SK-N-SH (cell line): ENCODE data around the gene ZNF366. TPM values are rescaled to one million over a fixed set of nuclear protein-coding genes. Genes with fewer than 3 reads are reported as not detected.

ENCODE experiments used
- CTCF ChIA-PET: fragments of 300-600, 350-600 bp; formaldehyde crosslinking; extraction: SDS; loops from one replicate; lab custom pipeline; 2021; lab: Yijun Ruan, JAX
- POLR2A ChIA-PET: fragments of 350-600 bp; sonication (Branson Sonifier 250); formaldehyde crosslinking; extraction: SDS; loops from one replicate; lab custom pipeline; 2020; ENCODE audit warnings: antibody characterized with exemption, inconsistent platforms; lab: Yijun Ruan, JAX
- DNase-seq: peaks from one replicate; pipeline ENCODE4 v3.0.0; 2012
- H2AFZ ChIP-seq: fragments of 200-600 bp; sonication (generic); 2 replicates; pipeline ENCODE4 v1.8.1; 2016; ENCODE audit warnings: antibody characterized with exemption, mild to moderate bottlenecking, low read depth
- H3F3A ChIP-seq: fragments of 200-600 bp; sonication (generic); replicated peaks from 2 replicates; pipeline ENCODE3; 2016; ENCODE audit warnings: antibody characterized with exemption, mild to moderate bottlenecking; ENCODE audit not compliant: insufficient read depth
- H3K27ac ChIP-seq, 2 experiments: fragments of 200-500 bp in 1 of 2; fragments of 200-600 bp in 1 of 2; sonication (Bioruptor generic) in 1 of 2; sonication (generic), shearing (Covaris generic) in 1 of 2; 2 replicates each; pipeline versions ENCODE4 v1.5.1 to v1.6.1; 2014 to 2016; ENCODE audit warnings: low read depth in 2 of 2, inconsistent platforms in 1 of 2, low read length in 1 of 2, mild to moderate bottlenecking in 1 of 2, mixed read lengths in 1 of 2
- H3K27me3 ChIP-seq: fragments of 200-600 bp; sonication (generic), shearing (Covaris generic); 2 replicates; pipeline ENCODE4 v1.6.1; 2016; ENCODE audit warnings: mixed run types; ENCODE audit not compliant: insufficient read depth
- H3K36me3 ChIP-seq, 2 experiments: fragments of 200-500 bp in 1 of 2; fragments of 200-600 bp in 1 of 2; sonication (Bioruptor generic) in 1 of 2; sonication (generic) in 1 of 2; replicated peaks in 1 of 2; 2 replicates each; pipeline versions ENCODE3 to v1.5.1; 2014 to 2016; ENCODE audit warnings: low read length in 1 of 2, mild to moderate bottlenecking in 1 of 2; ENCODE audit not compliant: insufficient read depth in 2 of 2, control insufficient read depth in 1 of 2
- H3K4me1 ChIP-seq, 2 experiments: fragments of 200-500 bp in 1 of 2; fragments of 200-600 bp in 1 of 2; sonication (Bioruptor generic) in 1 of 2; sonication (generic), shearing (Covaris generic) in 1 of 2; 2 replicates each; pipeline versions ENCODE4 v1.5.1 to v1.6.1; 2014 to 2016; ENCODE audit warnings: low read depth in 1 of 2, low read length in 1 of 2, mixed run types in 1 of 2; ENCODE audit not compliant: insufficient read depth in 2 of 2, control insufficient read depth in 1 of 2
- H3K4me2 ChIP-seq: fragments of 200-600 bp; sonication (generic), shearing (Covaris generic); 2 replicates; pipeline ENCODE4 v1.6.1; 2017; ENCODE audit warnings: mixed run types
- H3K4me3 ChIP-seq, 2 experiments: fragments of 200-500 bp in 1 of 2; fragments of 200-600 bp in 1 of 2; sonication (Bioruptor generic) in 1 of 2; sonication (generic), shearing (Covaris generic) in 1 of 2; 2 replicates each; pipeline versions ENCODE4 v1.5.1 to v1.8.1; 2014 to 2016; ENCODE audit warnings: low read depth in 2 of 2, inconsistent platforms in 1 of 2, low read length in 1 of 2, mild to moderate bottlenecking in 1 of 2, mixed read lengths in 1 of 2, moderate library complexity in 1 of 2
- H3K79me2 ChIP-seq: fragments of 200-600 bp; sonication (generic); 2 replicates; pipeline ENCODE4 v1.8.1; 2017; ENCODE audit warnings: mild to moderate bottlenecking; ENCODE audit not compliant: insufficient read depth
- H3K9ac ChIP-seq: fragments of 200-600 bp; sonication (generic); 2 replicates; pipeline ENCODE4 v1.6.1; 2017; ENCODE audit warnings: mixed run types
- H3K9me2 ChIP-seq: fragments of 200-600 bp; sonication (generic); 2 replicates; pipeline ENCODE4 v1.6.1; 2017; ENCODE audit warnings: mixed run types
- H3K9me3 ChIP-seq: fragments of 200-600 bp; sonication (generic); 2 replicates; pipeline ENCODE4 v1.6.1; 2017; ENCODE audit warnings: mixed run types, mild to moderate bottlenecking, moderate library complexity
- H4K20me1 ChIP-seq: fragments of 200-600 bp; sonication (generic); 2 replicates; pipeline ENCODE4 v1.6.1; 2017; ENCODE audit warnings: mild to moderate bottlenecking, mixed run types; ENCODE audit not compliant: insufficient read depth
- ELF1 ChIP-seq: IDR thresholded peaks from 2 replicates; pipeline ENCODE4 v1.4.0; 2012
- EP300 ChIP-seq, 2 experiments: IDR thresholded peaks; 2 replicates each; pipeline versions ENCODE4 v1.4.0 to v1.6.1; 2012; ENCODE audit warnings: borderline replicate concordance in 1 of 2, low read depth in 1 of 2, low read length in 1 of 2
- EZH2phosphoT487 ChIP-seq: fragments of 200-600 bp; sonication (generic); IDR thresholded peaks from 2 replicates; pipeline ENCODE4 v1.6.1; 2017; ENCODE audit warnings: low read depth, mixed run types, mild to moderate bottlenecking, antibody characterized with exemption, moderate library complexity, borderline replicate concordance
- FOSL2 ChIP-seq: IDR thresholded peaks from 2 replicates; pipeline ENCODE4 v1.4.0; 2012; ENCODE audit warnings: low read depth, mild to moderate bottlenecking, moderate library complexity, borderline replicate concordance
- GATA2 ChIP-seq: sonication (generic); formaldehyde crosslinking; IDR thresholded peaks from 2 replicates; pipeline ENCODE4 v1.5.0; 2020; ENCODE audit warnings: mild to moderate bottlenecking, missing genetic modification reagents
- MXI1 ChIP-seq: IDR thresholded peaks from 2 replicates; pipeline ENCODE4 v1.6.1; 2012; ENCODE audit warnings: mild to moderate bottlenecking, low read depth, low read length, improper control_type of control experiment
- NFIC ChIP-seq: IDR thresholded peaks from 2 replicates; pipeline ENCODE4 v1.4.0; 2012; ENCODE audit warnings: borderline replicate concordance
- POLR2AphosphoS5 ChIP-seq: IDR thresholded peaks from 2 replicates; pipeline ENCODE4 v1.6.1; 2012; ENCODE audit warnings: low read depth, low read length
- RAD21 ChIP-seq: IDR thresholded peaks from 2 replicates; pipeline ENCODE4 v1.6.1; 2012; ENCODE audit warnings: mild to moderate bottlenecking, low read length
- RXRA ChIP-seq: IDR thresholded peaks from 2 replicates; pipeline ENCODE4 v1.4.0; 2012; ENCODE audit warnings: low read depth, mild to moderate bottlenecking, borderline replicate concordance
- SIN3A ChIP-seq: IDR thresholded peaks from 2 replicates; pipeline ENCODE4 v1.6.1; 2012; ENCODE audit warnings: low read depth, mild to moderate bottlenecking, low read length, moderate library complexity, borderline replicate concordance
- TCF12 ChIP-seq: IDR thresholded peaks from 2 replicates; pipeline ENCODE4 v1.4.0; 2012
- YY1 ChIP-seq: IDR thresholded peaks from 2 replicates; pipeline ENCODE4 v1.4.0; 2012; ENCODE audit warnings: low read depth, mild to moderate bottlenecking
- WGBS: methylation state at CpG from one replicate; pipeline ENCODE4 v1.1.6; 2017; ENCODE audit warnings: low lambda C conversion rate; 5-methylcytosine and 5-hydroxymethylcytosine counted together
- polyA plus RNA-seq, 3 experiments: library from polyadenylated mRNA; depleted of rRNA; stranded (reverse); fragments of >200 nt; gene quantifications; 2 replicates each; pipeline ENCODE4 v1.2.3, GENCODE V29; 2012
- TF ChIP-seq, protein P1 (sequence below): IDR thresholded peaks from 2 replicates; pipeline ENCODE4 v1.6.1; 2012; ENCODE audit warnings: mild to moderate bottlenecking, low read depth, low read length, moderate library complexity
- TF ChIP-seq, protein P2 (sequence below): IDR thresholded peaks from 2 replicates; pipeline ENCODE4 v1.4.0; 2012; ENCODE audit warnings: low read depth
- TF ChIP-seq, protein P3 (sequence below): IDR thresholded peaks from 2 replicates; pipeline ENCODE4 v1.4.0; 2012; ENCODE audit warnings: low read depth, borderline replicate concordance

ZNF366 gene
- polyA plus RNA-seq, 1 of the 3 experiments (the other 2 are of a cell fraction) = not detected

DNA sequence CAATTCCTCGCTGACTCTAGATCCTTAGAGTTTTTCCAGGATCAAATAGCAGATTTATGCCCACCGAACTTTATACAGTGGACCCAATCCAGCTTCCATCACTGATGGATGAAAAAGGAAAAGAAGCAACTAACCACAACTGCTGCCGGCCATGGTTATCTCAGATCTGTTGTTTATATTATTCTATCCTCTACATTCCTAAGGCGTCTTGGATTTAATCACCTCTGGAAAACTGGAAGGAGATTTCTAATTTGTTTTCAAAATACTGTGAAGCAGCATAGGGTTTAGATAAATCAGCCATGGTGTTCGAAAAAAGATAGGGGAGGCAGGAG lies 663 bp upstream of the ZNF366 start (continued):
- TF ChIP-seq, protein P1, sequence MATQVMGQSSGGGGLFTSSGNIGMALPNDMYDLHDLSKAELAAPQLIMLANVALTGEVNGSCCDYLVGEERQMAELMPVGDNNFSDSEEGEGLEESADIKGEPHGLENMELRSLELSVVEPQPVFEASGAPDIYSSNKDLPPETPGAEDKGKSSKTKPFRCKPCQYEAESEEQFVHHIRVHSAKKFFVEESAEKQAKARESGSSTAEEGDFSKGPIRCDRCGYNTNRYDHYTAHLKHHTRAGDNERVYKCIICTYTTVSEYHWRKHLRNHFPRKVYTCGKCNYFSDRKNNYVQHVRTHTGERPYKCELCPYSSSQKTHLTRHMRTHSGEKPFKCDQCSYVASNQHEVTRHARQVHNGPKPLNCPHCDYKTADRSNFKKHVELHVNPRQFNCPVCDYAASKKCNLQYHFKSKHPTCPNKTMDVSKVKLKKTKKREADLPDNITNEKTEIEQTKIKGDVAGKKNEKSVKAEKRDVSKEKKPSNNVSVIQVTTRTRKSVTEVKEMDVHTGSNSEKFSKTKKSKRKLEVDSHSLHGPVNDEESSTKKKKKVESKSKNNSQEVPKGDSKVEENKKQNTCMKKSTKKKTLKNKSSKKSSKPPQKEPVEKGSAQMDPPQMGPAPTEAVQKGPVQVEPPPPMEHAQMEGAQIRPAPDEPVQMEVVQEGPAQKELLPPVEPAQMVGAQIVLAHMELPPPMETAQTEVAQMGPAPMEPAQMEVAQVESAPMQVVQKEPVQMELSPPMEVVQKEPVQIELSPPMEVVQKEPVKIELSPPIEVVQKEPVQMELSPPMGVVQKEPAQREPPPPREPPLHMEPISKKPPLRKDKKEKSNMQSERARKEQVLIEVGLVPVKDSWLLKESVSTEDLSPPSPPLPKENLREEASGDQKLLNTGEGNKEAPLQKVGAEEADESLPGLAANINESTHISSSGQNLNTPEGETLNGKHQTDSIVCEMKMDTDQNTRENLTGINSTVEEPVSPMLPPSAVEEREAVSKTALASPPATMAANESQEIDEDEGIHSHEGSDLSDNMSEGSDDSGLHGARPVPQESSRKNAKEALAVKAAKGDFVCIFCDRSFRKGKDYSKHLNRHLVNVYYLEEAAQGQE = no peak
- no peak for TF ChIP-seq MXI1
- TF ChIP-seq SIN3A = no peak
- TF ChIP-seq GATA2 (CRISPR knock-in tag) = no peak
- TF ChIP-seq, protein P2, sequence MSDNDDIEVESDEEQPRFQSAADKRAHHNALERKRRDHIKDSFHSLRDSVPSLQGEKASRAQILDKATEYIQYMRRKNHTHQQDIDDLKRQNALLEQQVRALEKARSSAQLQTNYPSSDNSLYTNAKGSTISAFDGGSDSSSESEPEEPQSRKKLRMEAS = no peak
- no peak for TF ChIP-seq RXRA
- no peak for TF ChIP-seq ELF1
- TF ChIP-seq EZH2phosphoT487 = no peak
- no peak for TF ChIP-seq TCF12
- no peak for TF ChIP-seq NFIC

DNA sequence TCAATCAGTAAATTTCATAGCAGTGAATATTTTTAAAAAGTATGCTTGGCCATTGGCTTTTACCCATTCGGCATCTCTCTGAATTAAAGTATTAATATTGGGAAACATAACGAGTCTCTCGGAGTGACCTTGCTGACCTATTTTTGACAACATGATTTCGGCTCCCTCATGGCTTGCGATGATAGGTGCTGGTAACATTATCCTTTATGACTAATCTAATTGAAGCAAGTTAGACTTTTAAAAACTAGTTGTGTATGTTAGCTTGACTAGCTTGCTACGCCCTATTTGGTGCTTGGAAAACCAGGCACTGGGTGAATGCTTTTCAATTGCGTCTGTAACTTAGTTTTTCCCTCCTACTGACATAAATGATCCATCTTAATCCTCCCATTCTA lies 1.1 kb downstream of the ZNF366 start:
- POLR2A ChIA-PET = no interaction called here

DNA sequence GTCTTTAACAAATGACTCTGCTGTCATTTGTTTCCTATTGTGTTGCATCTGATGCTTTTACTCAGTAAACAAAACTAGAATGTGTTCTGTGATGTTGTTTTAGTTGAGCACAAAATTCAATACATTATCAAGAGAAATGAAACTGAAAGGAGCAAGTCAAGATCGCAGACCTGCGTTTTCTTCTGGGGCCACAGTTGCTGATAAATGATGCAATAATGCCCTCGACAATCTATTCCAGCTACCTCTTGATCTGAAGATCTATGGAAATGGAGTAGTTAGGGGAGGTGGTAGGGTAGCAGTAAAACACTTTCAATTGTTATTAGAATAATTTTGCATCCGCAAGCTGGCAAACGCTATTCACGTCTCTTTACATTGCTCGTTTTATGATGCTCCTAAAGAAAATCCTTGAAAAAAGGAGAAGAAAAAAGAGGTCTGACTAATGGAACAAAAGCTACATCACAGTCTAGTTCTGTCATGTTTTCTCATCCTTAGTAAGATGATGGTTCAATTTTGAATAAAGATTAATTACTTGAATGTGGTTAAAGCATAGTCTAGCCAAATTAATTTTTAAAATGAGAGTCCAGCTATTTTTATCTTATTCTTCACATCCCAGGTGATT lies 1.6 kb downstream of the ZNF366 start:
- Histone ChIP-seq H3K4me3 (no peak overlapping the region), H3K4me2 (no peak overlapping the region), H3K27me3 (no peaks in the 10 kb centered on the region), H3F3A (peaks cover 15% of the 10 kb centered on the region), H3K27ac (no peak overlapping the region), H2AFZ (0 out of 2 replicates have a peak overlapping the region, but pooled peaks have one; percentile 7), H4K20me1 (no peaks in the 10 kb centered on the region), H3K4me1 (peaks cover 2 to 20% of the 10 kb centered on the region in 2 experiments; a peak in 1 of 4 replicates), H3K9ac (no peak overlapping the region), H3K9me2 (no peaks in the 10 kb centered on the region), H3K79me2 (no peaks in the 10 kb centered on the region), H3K36me3 (no peaks in the 10 kb centered on the region), H3K9me3 (no peaks in the 10 kb centered on the region)
- no peak for DNase-seq
- ChIA-PET CTCF (interaction anchor here (1.3 kb wide), 1 partner anchor 14 kb away, joined by 4 read pairs; no protein-coding TSS in a partner anchor), POLR2A (no interaction called here)
- TF ChIP-seq EZH2phosphoT487 = no peak
- no peak for TF ChIP-seq POLR2AphosphoS5
- TF ChIP-seq, protein P3, sequence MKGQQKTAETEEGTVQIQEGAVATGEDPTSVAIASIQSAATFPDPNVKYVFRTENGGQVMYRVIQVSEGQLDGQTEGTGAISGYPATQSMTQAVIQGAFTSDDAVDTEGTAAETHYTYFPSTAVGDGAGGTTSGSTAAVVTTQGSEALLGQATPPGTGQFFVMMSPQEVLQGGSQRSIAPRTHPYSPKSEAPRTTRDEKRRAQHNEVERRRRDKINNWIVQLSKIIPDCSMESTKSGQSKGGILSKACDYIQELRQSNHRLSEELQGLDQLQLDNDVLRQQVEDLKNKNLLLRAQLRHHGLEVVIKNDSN = no peak
- TF ChIP-seq YY1 = no peak
- TF ChIP-seq ELF1 = no peak
- TF ChIP-seq, protein P1 = no peak
- WGBS = 83% methylated on average over 7 of the region's 7 CpGs

More for the DNA sequence above, 1.1 kb downstream of the ZNF366 start:
- no peak for TF ChIP-seq EZH2phosphoT487
- TF ChIP-seq RAD21 = no peak
- no peak for TF ChIP-seq EP300 (IDR thresholded peaks at IDR 0.05; ENCODE audit: borderline replicate concordance in 1 of 2, low read depth in 1 of 2, low read length in 1 of 2)
- TF ChIP-seq FOSL2 = no peak
- no peak overlapping the region for H2AFZ ChIP-seq
- DNase-seq = no peak
- no peaks in the 10 kb centered on the region for H3K79me2 ChIP-seq
- no peaks in the 10 kb centered on the region for H4K20me1 ChIP-seq
- CTCF ChIA-PET = interaction anchor here (1.3 kb wide), 1 partner anchor 14 kb away, joined by 4 read pairs; no protein-coding TSS in a partner anchor
- peaks cover 2 to 20% of the 10 kb centered on the region in 2 experiments; a peak in 1 of 4 replicates for H3K4me1 ChIP-seq
- H3K4me3 ChIP-seq = no peak overlapping the region
- H3K27me3 ChIP-seq = no peaks in the 10 kb centered on the region
- peaks cover 20% of the 10 kb centered on the region for H3F3A ChIP-seq
- H3K4me2 ChIP-seq = no peak overlapping the region
- no peak overlapping the region for H3K27ac ChIP-seq
- no peaks in the 10 kb centered on the region for H3K36me3 ChIP-seq
- H3K9me2 ChIP-seq = no peaks in the 10 kb centered on the region
- 92% methylated on average over 7 of the region's 7 CpGs for WGBS
- no peak overlapping the region for H3K9ac ChIP-seq
- no peaks in the 10 kb centered on the region for H3K9me3 ChIP-seq
